CD14-positive monocyte (primary cell): Measurements from ENCODE around the gene TERB1. TPM values are rescaled to one million over a fixed set of nuclear protein-coding genes. Genes with fewer than 3 reads are reported as not detected.

Source experiments
- DNase-seq, 3 donors: peaks; one replicate each; pipeline ENCODE4 v3.0.0-alpha.2; 2011 to 2022
- H2AFZ ChIP-seq: 2 replicates; pipeline ENCODE4 v1.6.0; 2012; ENCODE audit warnings: mild to moderate bottlenecking, low read depth, low read length, inconsistent platforms; ENCODE audit not compliant: insufficient read depth, poor library complexity, severe bottlenecking
- H3K27ac ChIP-seq, 2 donors: 1 replicate in 1 of 2; 2 replicates in 1 of 2; pipeline ENCODE4 v1.5.1; 2012 to 2013; ENCODE audit warnings: low read length in 2 of 2, control low read depth in 1 of 2, inconsistent platforms in 1 of 2, low read depth in 1 of 2, mild to moderate bottlenecking in 1 of 2
- H3K27me3 ChIP-seq, 2 donors: one replicate each; pipeline versions ENCODE4 v1.6.0 to v1.6.1; 2011 to 2013; ENCODE audit warnings: low read length in 2 of 2; ENCODE audit not compliant: control insufficient read depth in 2 of 2, insufficient read depth in 2 of 2
- H3K36me3 ChIP-seq, 2 donors: replicated peaks in 1 of 2; 1 replicate in 1 of 2; 2 replicates in 1 of 2; pipeline versions ENCODE4 v1.5.1 to v1.6.1; 2012 to 2013; ENCODE audit warnings: low read length in 2 of 2, control low read depth in 1 of 2, inconsistent platforms in 1 of 2, mild to moderate bottlenecking in 1 of 2; ENCODE audit not compliant: insufficient read depth in 2 of 2, control insufficient read depth in 1 of 2
- H3K4me1 ChIP-seq, 2 donors: 1 replicate in 1 of 2; 2 replicates in 1 of 2; pipeline versions ENCODE4 v1.5.1 to v1.6.1; 2012 to 2013; ENCODE audit warnings: low read length in 2 of 2, control low read depth in 1 of 2, inconsistent platforms in 1 of 2, mild to moderate bottlenecking in 1 of 2, moderate library complexity in 1 of 2; ENCODE audit not compliant: insufficient read depth in 2 of 2, control insufficient read depth in 1 of 2
- H3K4me2 ChIP-seq: replicated peaks from 2 replicates; pipeline ENCODE3; 2012; ENCODE audit warnings: low read length, moderate library complexity, mild to moderate bottlenecking; ENCODE audit not compliant: poor library complexity, severe bottlenecking; ENCODE audit errors: extremely low read depth
- H3K4me3 ChIP-seq, 3 experiments: fragments of 200-600 bp in 1 of 3; sonication (generic) in 1 of 3; replicated peaks in 1 of 3; 1 replicate in 2 of 3; 2 replicates in 1 of 3; pipeline ENCODE4 v1.5.1; 2011 to 2013; ENCODE audit warnings: low read length in 3 of 3, mild to moderate bottlenecking in 3 of 3, control low read depth in 2 of 3, low read depth in 2 of 3, inconsistent platforms in 1 of 3, moderate library complexity in 1 of 3
- H3K79me2 ChIP-seq: 2 replicates; pipeline ENCODE4 v1.6.0; 2012; ENCODE audit warnings: mild to moderate bottlenecking, control low read depth, inconsistent platforms, low read length, moderate library complexity; ENCODE audit not compliant: insufficient read depth
- H3K9ac ChIP-seq: 2 replicates; pipeline ENCODE4 v1.6.0; 2017; ENCODE audit warnings: low read length, mild to moderate bottlenecking; ENCODE audit not compliant: insufficient read depth, poor library complexity, severe bottlenecking
- H3K9me3 ChIP-seq, 2 donors: replicated peaks in 1 of 2; 1 replicate in 1 of 2; 2 replicates in 1 of 2; pipeline versions ENCODE4 v1.5.1 to v1.6.1; 2012 to 2013; ENCODE audit warnings: low read length in 2 of 2, control low read depth in 1 of 2; ENCODE audit not compliant: control insufficient read depth in 1 of 2, insufficient read depth in 1 of 2
- H4K20me1 ChIP-seq: 2 replicates; pipeline ENCODE4 v1.6.0; 2012; ENCODE audit warnings: mild to moderate bottlenecking, low read length, control low read depth, moderate library complexity; ENCODE audit not compliant: insufficient read depth
- H3K27ac Mint-ChIP-seq, 7 donors: one replicate each; pipeline ENCODE4 v1.8.0; 2020; ENCODE audit warnings: mild to moderate bottlenecking in 7 of 7, mixed read lengths in 7 of 7, moderate library complexity in 6 of 7, inconsistent platforms in 2 of 7
- H3K27me3 Mint-ChIP-seq, 3 donors: one replicate each; pipeline ENCODE4 v1.8.0; 2021 to 2022; ENCODE audit warnings: low read depth in 3 of 3, mild to moderate bottlenecking in 3 of 3, mixed read lengths in 3 of 3, moderate library complexity in 3 of 3, inconsistent platforms in 1 of 3
- H3K36me3 Mint-ChIP-seq, 2 donors: one replicate each; pipeline ENCODE4 v1.8.0; 2020; ENCODE audit warnings: mixed read lengths in 2 of 2, inconsistent platforms in 1 of 2, mild to moderate bottlenecking in 1 of 2
- H3K4me1 Mint-ChIP-seq: one replicate; pipeline ENCODE4 v1.8.0; 2020; ENCODE audit warnings: mild to moderate bottlenecking, mixed read lengths
- H3K4me3 Mint-ChIP-seq, 2 donors: one replicate each; pipeline ENCODE4 v1.8.0; 2020; ENCODE audit warnings: mild to moderate bottlenecking in 2 of 2, mixed read lengths in 2 of 2, moderate library complexity in 1 of 2
- H3K9me3 Mint-ChIP-seq, 7 donors: one replicate each; pipeline ENCODE4 v1.8.0; 2020 to 2022; ENCODE audit warnings: mixed read lengths in 7 of 7, mild to moderate bottlenecking in 6 of 7, moderate library complexity in 6 of 7, inconsistent platforms in 2 of 7
- WGBS: methylation state at CpG from one replicate; pipeline ENCODE4 v1.1.5; 2013; ENCODE audit warnings: missing lambda C conversion rate; ENCODE audit not compliant: insufficient coverage; 5-methylcytosine and 5-hydroxymethylcytosine counted together
- intact Hi-C, 2 donors: fragments of 100-400 bp; cut with micrococcal nuclease; formaldehyde crosslinking; loops; one replicate each; pipeline versions ENCODE4 v1.15.0 to v1.15.1; 2023
- polyA plus RNA-seq, 3 donors: library from polyadenylated mRNA; depleted of rRNA in 1 of 3; unstranded in 2 of 3; stranded (reverse) in 1 of 3; fragments of 300-500 nt in 2 of 3; fragments of >200 nt in 1 of 3; fragmentation: Illumina TruSeq in 2 of 3; gene quantifications; 1 replicate in 2 of 3; 2 replicates in 1 of 3; pipeline ENCODE4 v1.2.3, GENCODE V29; 2012 to 2021
- TF ChIP-seq, protein P1 (sequence below): fragments of 200-600 bp; IDR thresholded peaks from one replicate; pipeline ENCODE4 v1.8.0; 2022; ENCODE audit warnings: antibody characterized with exemption, mild to moderate bottlenecking

Gene TERB1
- polyA plus RNA-seq, 3 donors, result not detected

DNA sequence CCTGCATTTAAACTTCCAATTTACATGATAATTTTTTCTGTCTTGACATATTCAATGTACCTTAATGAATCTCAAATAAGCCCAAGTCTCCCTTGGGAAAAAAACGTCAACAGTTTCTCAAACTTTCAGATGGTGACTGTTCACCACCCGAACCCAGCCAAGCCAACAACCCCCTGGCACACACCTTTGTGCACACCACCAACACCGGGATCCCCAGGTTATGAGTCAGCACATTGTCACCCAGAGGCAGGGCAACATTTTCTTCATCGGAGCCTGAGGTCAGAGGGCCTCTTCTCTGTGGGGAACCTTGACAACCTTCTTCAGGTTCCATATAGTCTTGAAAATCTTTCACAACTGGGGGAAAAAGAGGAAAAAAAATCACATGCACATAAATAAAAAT lies 65.5 kb downstream of the TERB1 start:
- WGBS, result 93% methylated on average over 3 of the region's 4 CpGs
- no peaks in the 10 kb centered on the region for H3K27me3 ChIP-seq
- no peak overlapping the region for H3K4me2 ChIP-seq
- Mint-ChIP-seq H3K36me3 (peaks cover 66 to 93% of the 10 kb centered on the region in 2 donors), H3K4me3 (no peak overlapping the region), H3K9me3 (no peaks in the 10 kb centered on the region), H3K27me3 (peaks cover 0 to 2% (median 0%) of the 10 kb centered on the region in 3 donors), H3K27ac (peak overlapping the region in 3 of 7 donors; percentile 14 to 28 (median 26)), H3K4me1 (peaks cover 16% of the 10 kb centered on the region)
- peaks cover 31% of the 10 kb centered on the region for H3K79me2 ChIP-seq
- H3K4me1 ChIP-seq, result peaks cover 19 to 21% of the 10 kb centered on the region in 2 donors
- no peak for DNase-seq
- TF ChIP-seq, protein P1, sequence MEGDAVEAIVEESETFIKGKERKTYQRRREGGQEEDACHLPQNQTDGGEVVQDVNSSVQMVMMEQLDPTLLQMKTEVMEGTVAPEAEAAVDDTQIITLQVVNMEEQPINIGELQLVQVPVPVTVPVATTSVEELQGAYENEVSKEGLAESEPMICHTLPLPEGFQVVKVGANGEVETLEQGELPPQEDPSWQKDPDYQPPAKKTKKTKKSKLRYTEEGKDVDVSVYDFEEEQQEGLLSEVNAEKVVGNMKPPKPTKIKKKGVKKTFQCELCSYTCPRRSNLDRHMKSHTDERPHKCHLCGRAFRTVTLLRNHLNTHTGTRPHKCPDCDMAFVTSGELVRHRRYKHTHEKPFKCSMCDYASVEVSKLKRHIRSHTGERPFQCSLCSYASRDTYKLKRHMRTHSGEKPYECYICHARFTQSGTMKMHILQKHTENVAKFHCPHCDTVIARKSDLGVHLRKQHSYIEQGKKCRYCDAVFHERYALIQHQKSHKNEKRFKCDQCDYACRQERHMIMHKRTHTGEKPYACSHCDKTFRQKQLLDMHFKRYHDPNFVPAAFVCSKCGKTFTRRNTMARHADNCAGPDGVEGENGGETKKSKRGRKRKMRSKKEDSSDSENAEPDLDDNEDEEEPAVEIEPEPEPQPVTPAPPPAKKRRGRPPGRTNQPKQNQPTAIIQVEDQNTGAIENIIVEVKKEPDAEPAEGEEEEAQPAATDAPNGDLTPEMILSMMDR, result no peak
- H3K36me3 ChIP-seq, result peaks cover 69 to 90% of the 10 kb centered on the region in 2 donors
- no peaks in the 10 kb centered on the region for H3K9me3 ChIP-seq
- no peak overlapping the region for H3K27ac ChIP-seq
- H4K20me1 ChIP-seq, result peaks cover 50% of the 10 kb centered on the region
- no peak overlapping the region for H3K9ac ChIP-seq
- no peak overlapping the region for H3K4me3 ChIP-seq
- H2AFZ ChIP-seq, result no peak overlapping the region
- intact Hi-C loops, result no loop called here

DNA sequence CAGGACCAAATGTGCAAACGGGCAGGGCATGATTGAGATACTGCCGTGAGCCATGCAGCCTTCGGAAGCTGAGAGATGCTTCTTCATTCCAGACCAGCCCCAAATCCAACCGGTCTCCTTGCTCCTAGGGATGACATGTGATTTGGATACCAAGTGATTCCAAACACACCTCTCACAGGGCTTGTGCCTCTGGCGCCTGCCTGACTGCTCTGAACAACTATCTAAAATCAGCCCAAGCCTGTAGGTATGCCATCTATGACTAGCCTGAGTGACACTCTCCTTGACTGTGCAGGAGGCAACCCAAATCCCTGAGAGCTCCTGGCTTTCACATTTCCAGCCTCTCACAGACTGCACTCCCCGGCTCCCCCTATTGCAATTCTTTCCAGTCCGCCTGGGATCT lies 70.3 kb downstream of the TERB1 start:
- Histone ChIP-seq H4K20me1 (peaks cover 45% of the 10 kb centered on the region), H3K4me3 (no peak overlapping the region), H3K27me3 (no peaks in the 10 kb centered on the region), H2AFZ (no peak overlapping the region), H3K4me1 (peaks cover 4% of the 10 kb centered on the region in 2 donors), H3K27ac (no peak overlapping the region), H3K9me3 (no peaks in the 10 kb centered on the region), H3K79me2 (peaks cover 5% of the 10 kb centered on the region), H3K9ac (no peak overlapping the region), H3K4me2 (no peak overlapping the region), H3K36me3 (peaks cover 84 to 95% of the 10 kb centered on the region in 2 donors)
- TF ChIP-seq, protein P1, result no peak
- Mint-ChIP-seq H3K27ac (peak overlapping the region in 3 of 7 donors; percentile 19 to 33 (median 28)), H3K9me3 (no peaks in the 10 kb centered on the region), H3K4me1 (peaks cover 11% of the 10 kb centered on the region), H3K36me3 (peaks cover 81 to 94% of the 10 kb centered on the region in 2 donors), H3K4me3 (no peak overlapping the region), H3K27me3 (peaks cover 0 to 2% (median 0%) of the 10 kb centered on the region in 3 donors)
- WGBS, result 78% methylated on average over 5 of the region's 7 CpGs
- intact Hi-C loops, result no loop called here
- no peak for DNase-seq
